NCI-H748 (cell line): ENCODE data around the gene KIAA0040.
A peak's percentile ranks its signal among the peaks of the same experiment; 100 is the strongest.

Source experiments
- DNase-seq: peaks from one replicate; lab custom pipeline; 2025; ENCODE audit not compliant: unreplicated experiment; lab: John Stamatoyannopoulos, UW

KIAA0040 gene

GRCh38 chr1:175172503-175172902 is 20.1 kb downstream of the KIAA0040 start:
- peak; percentile 87 for DNase-seq

GRCh38 chr1:175171036-175171913 is 21.3 kb downstream of the KIAA0040 start:
- no peak for DNase-seq

GRCh38 chr1:175169286-175170018 is 23.1 kb downstream of the KIAA0040 start:
- peak; percentile 63 for DNase-seq

GRCh38 chr1:175168782-175169181 is 23.8 kb downstream of the KIAA0040 start:
- DNase-seq: no peak

- no peak for DNase-seq
Measured at GRCh38 chr1:175167861-175168260, 24.7 kb downstream of the KIAA0040 start.

GRCh38 chr1:175166746-175167145 is 25.8 kb downstream of the KIAA0040 start:
- no peak for DNase-seq

- no peak for DNase-seq
Measured at GRCh38 chr1:175164751-175165150, 27.8 kb downstream of the KIAA0040 start.

GRCh38 chr1:175163702-175164101 is 28.9 kb downstream of the KIAA0040 start:
- no peak for DNase-seq

GRCh38 chr1:175162955-175163354 is 29.6 kb downstream of the KIAA0040 start:
- no peak for DNase-seq

GRCh38 chr1:175158170-175158591 is 34.4 kb downstream of the KIAA0040 start:
- peak; percentile 16 for DNase-seq

GRCh38 chr1:175157200-175157599 is 35.4 kb downstream of the KIAA0040 start:
- no peak for DNase-seq

GRCh38 chr1:175155936-175156335 is 36.6 kb downstream of the KIAA0040 start:
- DNase-seq: no peak

GRCh38 chr1:175155473-175155856 is 37.1 kb downstream of the KIAA0040 start:
- DNase-seq: no peak

GRCh38 chr1:175154629-175155472 is 37.7 kb downstream of the KIAA0040 start:
- peak; percentile 50 for DNase-seq

GRCh38 chr1:175152006-175152652 is 40.4 kb downstream of the KIAA0040 start:
- peak; percentile 26 for DNase-seq

- DNase-seq: no peak
Measured at GRCh38 chr1:175150596-175151319, 41.8 kb downstream of the KIAA0040 start.

- DNase-seq: no peak
Measured at GRCh38 chr1:175148068-175148467, 44.5 kb downstream of the KIAA0040 start.

- DNase-seq: no peak
Measured at GRCh38 chr1:175147569-175147968, 45.0 kb downstream of the KIAA0040 start.

GRCh38 chr1:175146529-175147213 is 45.9 kb downstream of the KIAA0040 start:
- peak; percentile 48 for DNase-seq
